WI38 (cell line): Measurements from ENCODE around the gene SLC4A4.

Experiments used
- H3K4me3 ChIP-seq: 2 replicates; pipeline ENCODE4 v1.5.1; 2011; ENCODE audit warnings: low read depth, mild to moderate bottlenecking, control low read depth, low read length
- TF ChIP-seq, protein P1 (sequence below): IDR thresholded peaks from 2 replicates; pipeline ENCODE4 v1.5.1; 2012; ENCODE audit warnings: low read depth, mild to moderate bottlenecking, control low read depth, low read length

The SLC4A4 gene

DNA sequence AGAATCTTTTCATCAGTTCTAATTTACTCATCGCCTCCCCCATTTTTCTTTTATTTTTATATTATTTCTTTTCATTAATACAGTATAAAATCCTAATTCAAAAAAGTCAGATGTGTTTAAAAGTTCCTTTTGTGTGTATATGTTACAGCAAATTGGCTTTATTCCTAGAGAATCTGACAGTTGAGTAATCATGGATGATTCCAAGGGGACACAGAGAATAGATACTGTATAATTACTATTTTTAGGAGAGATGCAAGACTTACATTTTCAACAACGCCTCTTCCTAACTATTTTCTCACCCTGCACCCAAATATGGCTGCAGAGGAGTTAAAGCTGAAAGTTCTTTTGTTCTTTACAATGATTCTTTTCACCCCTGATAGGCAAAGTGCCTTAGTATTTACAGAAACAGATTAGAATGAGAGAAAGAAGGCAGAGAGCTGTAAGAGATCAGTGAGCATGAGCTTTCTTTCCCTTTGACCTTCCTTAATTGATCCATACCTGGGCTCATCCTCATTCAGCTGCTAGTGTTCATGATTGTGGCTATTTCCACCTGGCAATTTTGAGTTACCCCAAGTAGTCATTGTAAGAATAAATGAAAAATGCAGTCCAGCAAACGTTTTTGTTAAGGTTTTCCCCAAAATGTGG, 210.8 kb downstream of the SLC4A4 start:
- TF ChIP-seq, protein P1, sequence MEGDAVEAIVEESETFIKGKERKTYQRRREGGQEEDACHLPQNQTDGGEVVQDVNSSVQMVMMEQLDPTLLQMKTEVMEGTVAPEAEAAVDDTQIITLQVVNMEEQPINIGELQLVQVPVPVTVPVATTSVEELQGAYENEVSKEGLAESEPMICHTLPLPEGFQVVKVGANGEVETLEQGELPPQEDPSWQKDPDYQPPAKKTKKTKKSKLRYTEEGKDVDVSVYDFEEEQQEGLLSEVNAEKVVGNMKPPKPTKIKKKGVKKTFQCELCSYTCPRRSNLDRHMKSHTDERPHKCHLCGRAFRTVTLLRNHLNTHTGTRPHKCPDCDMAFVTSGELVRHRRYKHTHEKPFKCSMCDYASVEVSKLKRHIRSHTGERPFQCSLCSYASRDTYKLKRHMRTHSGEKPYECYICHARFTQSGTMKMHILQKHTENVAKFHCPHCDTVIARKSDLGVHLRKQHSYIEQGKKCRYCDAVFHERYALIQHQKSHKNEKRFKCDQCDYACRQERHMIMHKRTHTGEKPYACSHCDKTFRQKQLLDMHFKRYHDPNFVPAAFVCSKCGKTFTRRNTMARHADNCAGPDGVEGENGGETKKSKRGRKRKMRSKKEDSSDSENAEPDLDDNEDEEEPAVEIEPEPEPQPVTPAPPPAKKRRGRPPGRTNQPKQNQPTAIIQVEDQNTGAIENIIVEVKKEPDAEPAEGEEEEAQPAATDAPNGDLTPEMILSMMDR, result no peak
- no peak overlapping the region for H3K4me3 ChIP-seq

DNA sequence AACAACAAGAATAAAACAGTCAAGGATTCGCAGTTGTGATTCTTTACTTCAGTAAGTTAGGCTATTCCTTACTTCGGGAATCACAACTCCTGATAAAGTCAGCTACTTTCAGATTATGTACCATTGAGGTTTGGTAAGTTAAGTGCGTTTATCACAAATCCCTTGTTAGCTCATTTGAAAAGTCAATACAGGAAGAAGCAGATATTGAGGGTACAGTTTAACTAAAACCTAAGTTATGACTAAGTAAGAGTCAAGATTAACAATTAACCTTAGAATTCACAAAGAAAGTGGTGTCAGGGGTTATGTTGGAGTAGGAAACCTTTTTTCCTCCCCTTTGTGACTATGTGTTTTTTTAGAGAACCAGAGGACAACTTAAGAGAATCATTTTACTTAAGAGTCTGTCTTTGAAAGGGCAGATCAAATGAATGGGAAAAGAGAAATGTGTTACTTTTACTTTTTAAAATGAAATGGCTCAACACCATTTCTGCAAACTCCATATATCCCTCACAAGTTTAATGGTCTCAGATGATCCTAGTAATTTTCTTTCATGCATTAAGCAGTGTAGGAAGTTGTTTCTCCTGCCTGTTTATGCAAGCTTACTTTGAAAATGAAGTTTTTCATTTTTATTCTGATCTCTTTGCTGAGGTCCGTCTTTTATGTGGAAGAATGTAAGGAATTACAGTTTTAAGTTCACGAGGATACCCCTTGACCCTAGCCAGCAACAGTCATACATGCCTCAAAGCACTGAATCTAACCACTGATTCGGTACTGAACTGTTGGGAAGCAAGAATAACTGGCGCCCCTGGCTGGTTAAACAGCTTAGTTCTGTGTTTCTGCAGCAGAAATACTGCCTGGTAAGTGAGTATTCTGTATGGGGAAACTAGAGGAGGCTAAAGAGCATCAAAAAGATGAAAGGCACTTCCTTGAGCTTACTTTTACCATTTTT, 211.7 kb downstream of the SLC4A4 start:
- H3K4me3 ChIP-seq, result no peak overlapping the region
- TF ChIP-seq, protein P1, result peak; percentile 7; the same call in 1 of the 2 replicates

GRCh38 chr4:71553605-71554004, 214.8 kb downstream of the SLC4A4 start:
- TF ChIP-seq, protein P1, result peak; percentile 57
- no peak overlapping the region for H3K4me3 ChIP-seq

GRCh38 chr4:71554025-71554424, 215.2 kb downstream of the SLC4A4 start:
- TF ChIP-seq, protein P1, result no peak
- no peak overlapping the region for H3K4me3 ChIP-seq

DNA sequence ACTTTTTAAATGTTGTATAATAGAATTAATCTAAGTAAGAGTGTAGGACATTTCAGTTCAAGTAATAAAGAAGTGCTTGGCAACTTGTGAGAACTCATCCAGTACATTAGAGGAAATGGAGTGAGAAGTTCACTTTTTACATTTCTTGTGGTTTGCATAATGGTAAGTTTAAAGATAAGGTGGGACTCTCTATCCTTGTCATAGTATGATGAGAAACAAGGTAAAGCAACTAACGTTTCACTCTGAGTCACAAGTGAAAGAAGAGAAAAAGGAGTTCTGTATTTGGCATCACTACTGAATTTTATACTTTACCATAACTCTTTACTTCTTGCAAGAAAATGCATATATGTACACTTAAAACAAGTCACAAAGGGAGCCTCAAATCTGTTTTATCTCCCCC, 219.4 kb downstream of the SLC4A4 start:
- H3K4me3 ChIP-seq, result no peak overlapping the region
- TF ChIP-seq, protein P1, result no peak

DNA sequence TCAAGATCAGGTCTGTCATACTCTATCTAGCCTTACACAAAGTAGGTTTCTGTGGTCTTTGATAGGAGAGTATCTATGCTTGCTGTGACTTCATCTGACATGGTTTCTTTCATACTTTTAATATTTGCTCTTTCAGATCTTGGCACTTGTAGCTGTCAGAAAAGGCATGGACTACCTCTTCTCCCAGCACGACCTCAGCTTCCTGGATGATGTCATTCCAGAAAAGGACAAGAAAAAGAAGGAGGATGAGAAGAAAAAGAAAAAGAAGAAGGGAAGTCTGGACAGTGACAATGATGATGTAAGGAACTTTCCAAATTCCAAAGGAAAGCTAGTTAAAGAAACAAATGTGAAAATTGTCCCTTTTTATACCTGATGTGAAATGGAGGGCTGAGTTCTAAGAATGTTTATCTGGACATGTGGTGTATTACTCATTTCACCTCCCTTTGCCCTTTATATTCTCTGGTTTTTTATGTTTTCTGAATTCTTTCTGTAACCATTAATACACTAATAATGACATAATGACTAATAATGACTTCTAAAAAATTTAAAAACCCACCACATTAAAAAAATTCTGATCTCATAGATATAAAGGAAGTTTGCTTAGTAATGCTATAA, 221.2 kb downstream of the SLC4A4 start:
- TF ChIP-seq, protein P1, result no peak
- no peak overlapping the region for H3K4me3 ChIP-seq
